ENCODE measurements around the gene MAN2A2. TPM values are rescaled to one million over a fixed set of nuclear protein-coding genes. Genes with fewer than 3 reads are reported as not detected.

Gene MAN2A2
- total RNA-seq, 4 donors from 2014 or later: 32.9 to 90.3 (median 66.4) TPM

GRCh38 chr15:90942354-90943120 is 39.4 kb downstream of the MAN2A2 start:
- ATAC-seq (ENCODE audit: low FRiP score) (no peak), DNase-seq (ENCODE audit: low spot score) (no peak)
- TF ChIP-seq CTCF (IDR thresholded peaks at IDR 0.05): no peak

- ATAC-seq (ENCODE audit: low FRiP score): no peak
- TF ChIP-seq CTCF (IDR thresholded peaks at IDR 0.05): no peak
Observed at GRCh38 chr15:90945091-90945490, 42.0 kb downstream of the MAN2A2 start.

GRCh38 chr15:90946538-90946937 is 43.4 kb downstream of the MAN2A2 start:
- DNase-seq (ENCODE audit: low spot score): no peak
- ATAC-seq (ENCODE audit: low FRiP score): no peak
- no peak for TF ChIP-seq CTCF (IDR thresholded peaks at IDR 0.05)

More at GRCh38 chr15:90945091-90945490, 42.0 kb downstream of the MAN2A2 start:
- no peak for DNase-seq (ENCODE audit: low spot score)

GRCh38 chr15:90946941-90947576 is 44.0 kb downstream of the MAN2A2 start:
- ATAC-seq (ENCODE audit: low FRiP score) (no peak), DNase-seq (ENCODE audit: low spot score) (no peak)
- TF ChIP-seq CTCF (IDR thresholded peaks at IDR 0.05): no peak

GRCh38 chr15:90947577-90948357 is 44.7 kb downstream of the MAN2A2 start:
- TF ChIP-seq CTCF (IDR thresholded peaks at IDR 0.05): no peak
- DNase-seq (ENCODE audit: low spot score): no peak
- no peak for ATAC-seq (ENCODE audit: low FRiP score)

- no peak for TF ChIP-seq CTCF (IDR thresholded peaks at IDR 0.05)
- no peak for DNase-seq (ENCODE audit: low spot score)
- ATAC-seq (ENCODE audit: low FRiP score): no peak
Observed at GRCh38 chr15:90948506-90948905, 45.4 kb downstream of the MAN2A2 start.
